Fibroblast of mammary gland (primary cell): ENCODE data around the gene MEOX1.
"Not testable (repeated sequence)": the region's sequence is repeated elsewhere in the genome, so short reads cannot be mapped to it uniquely, and the experiment has no call there.

Source experiments
- DNase-seq: peaks from one replicate; pipeline ENCODE4 v3.0.0-alpha.2; 2010; ENCODE audit warnings: low read depth
- H3K4me3 ChIP-seq: 2 replicates; pipeline ENCODE4 v1.5.1; 2011; ENCODE audit warnings: low read depth, mild to moderate bottlenecking, low read length, moderate library complexity; ENCODE audit not compliant: control insufficient read depth
- CTCF ChIP-seq: conservative IDR thresholded peaks from 2 replicates; pipeline ENCODE4 v1.5.1; 2011; ENCODE audit warnings: low read depth, low read length, inconsistent platforms; ENCODE audit not compliant: control insufficient read depth, insufficient read depth

The MEOX1 gene

GRCh38 chr17:43611230-43611969, 50.3 kb downstream of the MEOX1 start:
- H3K4me3 ChIP-seq, result no peak overlapping the region
- no peak for DNase-seq
- TF ChIP-seq CTCF, result no peak

GRCh38 chr17:43609613-43610385, 51.9 kb downstream of the MEOX1 start:
- no peak overlapping the region for H3K4me3 ChIP-seq
- peak; percentile 25 for DNase-seq
- TF ChIP-seq CTCF, result no peak

GRCh38 chr17:43608313-43608712, 53.4 kb downstream of the MEOX1 start:
- no peak overlapping the region for H3K4me3 ChIP-seq
- peak; percentile 32 for DNase-seq
- no peak for TF ChIP-seq CTCF

- DNase-seq, result no peak
- no peak for TF ChIP-seq CTCF
- no peak overlapping the region for H3K4me3 ChIP-seq
Measured at GRCh38 chr17:43604549-43604948, 57.2 kb downstream of the MEOX1 start.

GRCh38 chr17:43603321-43603720, 58.4 kb downstream of the MEOX1 start:
- TF ChIP-seq CTCF, result no peak
- no peak for DNase-seq
- no peak overlapping the region for H3K4me3 ChIP-seq

GRCh38 chr17:43602556-43602955, 59.2 kb downstream of the MEOX1 start:
- DNase-seq, H3K4me3 ChIP-seq: not testable (repeated sequence)

- no peak overlapping the region for H3K4me3 ChIP-seq
- TF ChIP-seq CTCF, result no peak
- DNase-seq, result peak; percentile 41
Measured at GRCh38 chr17:43601280-43602039, 60.3 kb downstream of the MEOX1 start.
